Kidney (tissue), 14 donors: ENCODE data around the gene LMNTD2. TPM values are rescaled to one million over a fixed set of nuclear protein-coding genes. Genes with fewer than 3 reads are reported as not detected.

ENCODE experiments used
- DNase-seq, 5 donors: peaks; one replicate each; pipeline ENCODE4 v3.0.0-alpha.2; 2013 to 2020
- FAIRE-seq: peaks from 2 replicates; lab custom pipeline; 2012; peaks lifted over from hg19 to GRCh38; lab: Jason Lieb, UNC
- H3K27ac ChIP-seq, 2 donors: one replicate each; pipeline ENCODE4 v1.7.0; 2013; ENCODE audit warnings: low read depth in 2 of 2, low read length in 2 of 2, inconsistent platforms in 1 of 2
- H3K27me3 ChIP-seq: one replicate; pipeline ENCODE4 v1.7.1; 2013; ENCODE audit warnings: low read length, inconsistent platforms; ENCODE audit not compliant: control insufficient read depth, insufficient read depth
- H3K36me3 ChIP-seq, 3 donors: one replicate each; pipeline versions ENCODE4 v1.7.0 to v1.7.1; 2013; ENCODE audit warnings: low read length in 3 of 3, control low read depth in 1 of 3, inconsistent platforms in 1 of 3; ENCODE audit not compliant: insufficient read depth in 3 of 3, control insufficient read depth in 2 of 3
- H3K4me1 ChIP-seq, 3 donors: one replicate each; pipeline versions ENCODE4 v1.7.0 to v1.7.1; 2013; ENCODE audit warnings: low read length in 3 of 3, inconsistent platforms in 1 of 3, low read depth in 1 of 3; ENCODE audit not compliant: control insufficient read depth in 2 of 3, insufficient read depth in 2 of 3
- H3K4me3 ChIP-seq, 3 donors: one replicate each; pipeline versions ENCODE4 v1.7.0 to v1.8.1; 2013; ENCODE audit warnings: low read length in 3 of 3, control low read depth in 1 of 3, inconsistent platforms in 1 of 3
- H3K9ac ChIP-seq, 3 donors: one replicate each; pipeline versions ENCODE4 v1.7.0 to v1.7.1; 2013; ENCODE audit warnings: low read length in 3 of 3, control low read depth in 1 of 3, inconsistent platforms in 1 of 3
- H3K9me3 ChIP-seq, 3 donors: one replicate each; pipeline versions ENCODE4 v1.7.0 to v1.7.1; 2013; ENCODE audit warnings: low read length in 3 of 3, control low read depth in 1 of 3, inconsistent platforms in 1 of 3; ENCODE audit not compliant: control insufficient read depth in 2 of 3, insufficient read depth in 1 of 3
- intact Hi-C: fragments of 100-400 bp; cut with DNase I; formaldehyde crosslinking; loops from one replicate; pipeline ENCODE4 v1.11.1; 2022
- polyA plus RNA-seq: library from polyadenylated mRNA; stranded (reverse); fragments of 350-450 nt; fragmentation: Illumina TruSeq; extraction: RNeasy Lipid Tissue Mini Kit (QIAGEN cat#74804); gene quantifications from one replicate; pipeline ENCODE4 v1.2.3, GENCODE V29; 2014; ENCODE audit warnings: low read depth, low replicate concordance; ENCODE audit not compliant: insufficient read depth
- total RNA-seq: library from RNA; stranded (reverse); fragmentation: NEBNext Ultra II Directional; extraction: Animal tissue kit (Norgen Biotek cat#: 25700); gene quantifications from one replicate; pipeline ENCODE4 v1.2.1, GENCODE V29; 2021
- TF ChIP-seq, protein P1 (sequence below): IDR thresholded peaks from 3 replicates; pipeline ENCODE4 v1.5.1; 2012; ENCODE audit warnings: mild to moderate bottlenecking, moderate library complexity, borderline replicate concordance; ENCODE audit not compliant: insufficient read depth; ENCODE audit errors: extremely low read depth
- donor health status: control.
- donor health status: control.
- donor health status: control.
- donor health status: control.
- donor health status: control.
- donor health status: DM: yes; HTN: yes; CAD: no.
- donor health status: Normal renal cell carcinoma (clear cell type).

The LMNTD2 gene
- total and polyA plus RNA-seq, 2 donors from 2014 or later: 6.2 to 8.0 TPM

GRCh38 chr11:568306-569157, 8.0 kb upstream of the LMNTD2 start:
- intact Hi-C loops: no loop called here
- Histone ChIP-seq H3K9me3 (no peaks in the 10 kb centered on the region), H3K36me3 (peaks cover 0 to 2% (median 0%) of the 10 kb centered on the region in 3 donors), H3K4me1 (peaks cover 0 to 21% (median 8%) of the 10 kb centered on the region in 3 donors), H3K9ac (peak overlapping the region in 1 of 3 donors; percentile 69), H3K27me3 (no peaks in the 10 kb centered on the region), H3K4me3 (peak overlapping the region in 2 of 3 donors; percentile 48 to 60), H3K27ac (peak overlapping the region in 1 of 2 donors; percentile 57)
- FAIRE-seq (no peak), DNase-seq (peak; percentile 96 to 98 (median 97))
- TF ChIP-seq, protein P1, sequence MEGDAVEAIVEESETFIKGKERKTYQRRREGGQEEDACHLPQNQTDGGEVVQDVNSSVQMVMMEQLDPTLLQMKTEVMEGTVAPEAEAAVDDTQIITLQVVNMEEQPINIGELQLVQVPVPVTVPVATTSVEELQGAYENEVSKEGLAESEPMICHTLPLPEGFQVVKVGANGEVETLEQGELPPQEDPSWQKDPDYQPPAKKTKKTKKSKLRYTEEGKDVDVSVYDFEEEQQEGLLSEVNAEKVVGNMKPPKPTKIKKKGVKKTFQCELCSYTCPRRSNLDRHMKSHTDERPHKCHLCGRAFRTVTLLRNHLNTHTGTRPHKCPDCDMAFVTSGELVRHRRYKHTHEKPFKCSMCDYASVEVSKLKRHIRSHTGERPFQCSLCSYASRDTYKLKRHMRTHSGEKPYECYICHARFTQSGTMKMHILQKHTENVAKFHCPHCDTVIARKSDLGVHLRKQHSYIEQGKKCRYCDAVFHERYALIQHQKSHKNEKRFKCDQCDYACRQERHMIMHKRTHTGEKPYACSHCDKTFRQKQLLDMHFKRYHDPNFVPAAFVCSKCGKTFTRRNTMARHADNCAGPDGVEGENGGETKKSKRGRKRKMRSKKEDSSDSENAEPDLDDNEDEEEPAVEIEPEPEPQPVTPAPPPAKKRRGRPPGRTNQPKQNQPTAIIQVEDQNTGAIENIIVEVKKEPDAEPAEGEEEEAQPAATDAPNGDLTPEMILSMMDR: no peak

DNA sequence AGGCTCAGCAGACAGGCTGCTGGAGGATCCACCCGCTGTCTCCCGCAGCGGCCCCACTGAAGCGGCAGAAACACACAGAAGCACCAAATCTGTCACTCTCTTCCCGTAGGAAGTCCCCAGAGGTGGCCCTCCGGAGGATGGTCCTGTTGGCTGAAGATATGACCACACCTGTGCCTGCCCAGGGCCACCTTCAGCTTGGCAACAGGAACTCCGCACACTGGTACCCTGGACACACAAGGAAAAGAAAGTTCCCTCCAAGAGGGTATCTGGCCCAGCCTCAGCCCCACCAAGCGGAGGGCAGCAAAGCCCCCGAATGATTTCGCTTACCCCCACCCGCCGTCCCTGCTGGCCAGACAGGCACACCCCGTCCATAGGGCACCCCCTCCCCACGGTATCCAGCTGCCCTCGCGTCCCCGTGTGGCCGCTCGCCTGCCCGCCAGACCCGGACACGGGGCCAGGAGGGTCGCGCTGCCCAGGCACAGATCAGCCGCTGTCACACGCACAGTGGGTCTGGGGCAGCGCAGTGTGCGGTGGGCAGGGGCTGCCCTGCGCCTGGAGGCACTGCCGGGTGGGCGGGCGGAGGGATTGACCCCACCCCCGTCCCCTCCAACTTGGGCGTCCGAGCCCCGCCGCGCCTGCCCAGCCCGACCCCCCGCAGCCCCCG, 7.2 kb upstream of the LMNTD2 start:
- Histone ChIP-seq H3K9me3 (no peaks in the 10 kb centered on the region), H3K4me3 (peak overlapping the region in 1 of 3 donors; percentile 37), H3K4me1 (peaks cover 0 to 23% (median 5%) of the 10 kb centered on the region in 3 donors), H3K36me3 (peaks cover 0 to 4% (median 0%) of the 10 kb centered on the region in 3 donors), H3K27me3 (no peaks in the 10 kb centered on the region), H3K27ac (peak overlapping the region; percentile 45 to 57), H3K9ac (peak overlapping the region in 1 of 3 donors; percentile 55)
- intact Hi-C loops: no loop called here
- TF ChIP-seq, protein P1: no peak
- FAIRE-seq: no peak
- DNase-seq: peak in 1 of 5 donors; percentile 86

GRCh38 chr11:567011-567628, 6.6 kb upstream of the LMNTD2 start:
- Histone ChIP-seq H3K27ac (peak overlapping the region; percentile 9 to 57), H3K4me3 (no peak overlapping the region), H3K27me3 (no peaks in the 10 kb centered on the region), H3K36me3 (peaks cover 0 to 4% (median 0%) of the 10 kb centered on the region in 3 donors), H3K9ac (peak overlapping the region in 1 of 3 donors; percentile 55), H3K4me1 (peaks cover 0 to 29% (median 5%) of the 10 kb centered on the region in 3 donors), H3K9me3 (no peaks in the 10 kb centered on the region)
- intact Hi-C loops: no loop called here
- DNase-seq: peak in 1 of 5 donors; percentile 73
- no peak for FAIRE-seq
- TF ChIP-seq, protein P1: no peak
